Stomach (tissue), 9 donors: Measurements from ENCODE around the gene CAPRIN1. TPM values are rescaled to one million over a fixed set of nuclear protein-coding genes. Genes with fewer than 3 reads are reported as not detected.
"Not testable (repeated sequence)": the region's sequence is repeated elsewhere in the genome, so short reads cannot be mapped to it uniquely, and the experiment has no call there.

Experiments used
- DNase-seq, 2 donors: peaks; one replicate each; pipeline versions ENCODE4 v3.0.0 to v3.0.0-alpha.2; 2013 to 2019
- H3K27ac ChIP-seq, 5 donors: fragments of 200-600 bp in 4 of 5; sonication (generic) in 4 of 5; one replicate each; pipeline ENCODE4 v1.5.1; 2013 to 2019; ENCODE audit warnings: mild to moderate bottlenecking in 1 of 5, moderate library complexity in 1 of 5
- H3K27me3 ChIP-seq, 3 donors: fragments of 200-600 bp; sonication (generic); one replicate each; pipeline ENCODE4 v1.5.1; 2017 to 2019; ENCODE audit warnings: mixed run types in 1 of 3
- H3K36me3 ChIP-seq, 4 donors: fragments of 200-600 bp; sonication (generic); 1 replicate in 3 of 4; 2 replicates in 1 of 4; pipeline ENCODE4 v1.5.1; 2016 to 2019
- H3K4me1 ChIP-seq, 4 donors: fragments of 200-600 bp; sonication (generic); one replicate each; pipeline ENCODE4 v1.5.1; 2016 to 2019
- H3K4me3 ChIP-seq, 4 donors: fragments of 200-600 bp; sonication (generic) in 3 of 4; one replicate each; pipeline ENCODE4 v1.5.1; 2016 to 2019; ENCODE audit warnings: mild to moderate bottlenecking in 1 of 4
- H3K9me3 ChIP-seq, 4 donors: fragments of 200-600 bp; sonication (generic); one replicate each; pipeline ENCODE4 v1.5.1; 2016 to 2019
- EP300 ChIP-seq: sonication (generic); formaldehyde crosslinking; IDR thresholded peaks from one replicate; pipeline ENCODE4 v1.6.1; 2017; ENCODE audit warnings: antibody characterized with exemption
- POLR2A ChIP-seq, 4 donors: fragments of 450-650 bp; IDR thresholded peaks; one replicate each; pipeline ENCODE4 v1.6.1; 2016; ENCODE audit warnings: antibody characterized with exemption in 4 of 4, control low read depth in 2 of 4, mild to moderate bottlenecking in 1 of 4, moderate library complexity in 1 of 4
- POLR2AphosphoS5 ChIP-seq, 3 donors: sonication (generic); formaldehyde crosslinking; IDR thresholded peaks; one replicate each; pipeline ENCODE4 v1.6.1; 2016; ENCODE audit warnings: antibody characterized with exemption in 3 of 3
- WGBS, 5 donors: extraction: QIAGEN DNeasy Blood & Tissue Kit in 3 of 5; methylation state at CpG; one replicate each; pipeline versions ENCODE4 v1.1.5 to v1.1.7; 2013 to 2018; 5-methylcytosine and 5-hydroxymethylcytosine counted together
- intact Hi-C: fragments of 100-400 bp; cut with DNase I; formaldehyde crosslinking; loops from one replicate; pipeline ENCODE4 v1.15.1; 2023; ENCODE audit warnings: low total_unique reads
- polyA plus RNA-seq, 3 donors: library from polyadenylated mRNA; stranded (reverse); fragments of 200-250 nt; gene quantifications; one replicate each; pipeline ENCODE4 v1.2.3, GENCODE V29; 2013
- total RNA-seq, 5 donors: library from RNA; depleted of rRNA; stranded (reverse); fragments of >200 nt; gene quantifications; one replicate each; pipeline versions ENCODE4 v1.1.0 to v1.2.3, GENCODE V29; 2014 to 2016
- TF ChIP-seq, protein P1 (sequence below), 7 experiments: fragments of 450-650 bp in 4 of 7; fragments of 200-600 bp in 3 of 7; sonication (generic) in 3 of 7; IDR thresholded peaks; one replicate each; pipeline ENCODE4 v1.5.1; 2016 to 2019; ENCODE audit warnings: antibody characterized with exemption in 7 of 7, control low read depth in 2 of 7, mild to moderate bottlenecking in 1 of 7
- donor health status: healthy with polysubstance abuse.
- donor health status: Bipolar disorder and iron deficiency.
- donor health status: healthy.

CAPRIN1 gene
- total and polyA plus RNA-seq, 8 donors: 57.2 to 290 (median 101) TPM

DNA sequence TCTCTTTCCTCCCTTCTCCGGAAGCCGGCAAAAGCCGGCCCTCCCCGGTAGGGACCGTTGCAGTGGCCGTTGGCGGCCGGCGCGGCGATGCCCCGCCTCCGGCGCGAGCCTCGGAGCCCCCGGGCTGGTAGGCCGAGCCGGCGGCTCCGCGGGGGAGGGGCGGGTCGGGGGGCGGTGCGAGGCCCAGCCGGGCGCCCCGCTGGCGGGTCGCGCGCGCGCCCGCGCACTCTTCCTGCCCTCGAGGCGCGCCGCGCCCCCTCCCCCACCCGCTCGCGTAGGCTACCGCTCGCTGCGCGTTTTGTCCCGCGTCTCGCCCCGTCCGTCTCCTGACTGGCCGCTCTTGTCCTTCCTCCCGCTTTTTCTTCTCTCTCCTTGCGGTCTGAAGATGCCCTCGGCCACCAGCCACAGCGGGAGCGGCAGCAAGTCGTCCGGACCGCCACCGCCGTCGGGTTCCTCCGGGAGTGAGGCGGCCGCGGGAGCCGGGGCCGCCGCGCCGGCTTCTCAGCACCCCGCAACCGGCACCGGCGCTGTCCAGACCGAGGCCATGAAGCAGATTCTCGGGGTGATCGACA lies 591 bp downstream of the CAPRIN1 start:
- WGBS, 5 donors: 0 to 1% (median 1%) methylated on average over 40 to 82 of the region's 82 CpGs
- peaks cover 41 to 46% (median 45%) of the 10 kb centered on the region in 4 donors for H3K4me1 ChIP-seq
- peak overlapping the region; percentile 97 to 99 (median 98) for H3K27ac ChIP-seq
- H3K27me3 ChIP-seq: no peaks in the 10 kb centered on the region
- peaks cover 0 to 17% (median 8%) of the 10 kb centered on the region in 4 donors for H3K36me3 ChIP-seq
- TF ChIP-seq EP300 (no peak), POLR2AphosphoS5 (IDR thresholded peaks at IDR 0.05) (peak; percentile 58 to 83 (median 82)), POLR2A (IDR thresholded peaks at IDR 0.05) (no peak)
- TF ChIP-seq, protein P1, sequence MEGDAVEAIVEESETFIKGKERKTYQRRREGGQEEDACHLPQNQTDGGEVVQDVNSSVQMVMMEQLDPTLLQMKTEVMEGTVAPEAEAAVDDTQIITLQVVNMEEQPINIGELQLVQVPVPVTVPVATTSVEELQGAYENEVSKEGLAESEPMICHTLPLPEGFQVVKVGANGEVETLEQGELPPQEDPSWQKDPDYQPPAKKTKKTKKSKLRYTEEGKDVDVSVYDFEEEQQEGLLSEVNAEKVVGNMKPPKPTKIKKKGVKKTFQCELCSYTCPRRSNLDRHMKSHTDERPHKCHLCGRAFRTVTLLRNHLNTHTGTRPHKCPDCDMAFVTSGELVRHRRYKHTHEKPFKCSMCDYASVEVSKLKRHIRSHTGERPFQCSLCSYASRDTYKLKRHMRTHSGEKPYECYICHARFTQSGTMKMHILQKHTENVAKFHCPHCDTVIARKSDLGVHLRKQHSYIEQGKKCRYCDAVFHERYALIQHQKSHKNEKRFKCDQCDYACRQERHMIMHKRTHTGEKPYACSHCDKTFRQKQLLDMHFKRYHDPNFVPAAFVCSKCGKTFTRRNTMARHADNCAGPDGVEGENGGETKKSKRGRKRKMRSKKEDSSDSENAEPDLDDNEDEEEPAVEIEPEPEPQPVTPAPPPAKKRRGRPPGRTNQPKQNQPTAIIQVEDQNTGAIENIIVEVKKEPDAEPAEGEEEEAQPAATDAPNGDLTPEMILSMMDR (IDR thresholded peaks at IDR 0.05): no peak
- no peaks in the 10 kb centered on the region for H3K9me3 ChIP-seq
- H3K4me3 ChIP-seq: peak overlapping the region; percentile 75 to 98 (median 94)
- peak; percentile 93 to 97 for DNase-seq
- intact Hi-C loops: no loop called here

DNA sequence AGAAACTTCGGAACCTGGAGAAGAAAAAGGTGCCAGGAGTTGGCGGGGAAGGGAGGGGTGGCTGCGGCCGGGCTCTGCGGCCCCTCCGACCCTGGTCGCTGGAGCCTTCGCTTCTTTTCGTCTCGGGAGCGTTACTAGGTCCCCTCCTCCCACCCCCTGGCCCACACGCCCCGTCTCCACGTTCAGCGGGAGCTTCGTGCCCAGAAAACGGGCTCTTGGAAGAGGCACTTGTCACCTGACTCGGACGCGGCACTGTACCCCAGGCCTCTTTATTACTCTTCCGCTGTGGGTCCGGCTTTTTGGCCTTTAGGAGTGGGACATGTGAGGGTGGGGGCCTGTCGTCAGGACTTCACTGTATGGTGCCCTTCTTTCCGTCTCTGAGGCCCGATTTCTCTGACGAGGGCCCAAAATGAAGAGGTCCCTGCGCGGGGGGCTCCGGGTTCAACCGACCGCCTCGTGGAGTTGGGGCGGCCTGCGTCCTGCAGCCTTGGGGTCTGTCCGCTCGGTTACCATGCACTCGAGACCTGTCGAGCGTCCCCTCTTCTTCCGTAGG lies 1.2 kb downstream of the CAPRIN1 start:
- Histone ChIP-seq H3K36me3 (peaks cover 0 to 17% (median 8%) of the 10 kb centered on the region in 4 donors), H3K4me3 (peak overlapping the region; percentile 75 to 98 (median 94)), H3K27ac (peak overlapping the region; percentile 97 to 99 (median 98)), H3K27me3 (no peaks in the 10 kb centered on the region), H3K9me3 (no peaks in the 10 kb centered on the region), H3K4me1 (peaks cover 44 to 52% (median 50%) of the 10 kb centered on the region in 4 donors)
- intact Hi-C loops: no loop called here
- peak; percentile 29 to 47 for DNase-seq
- no peak for TF ChIP-seq POLR2AphosphoS5 (IDR thresholded peaks at IDR 0.05)
- TF ChIP-seq EP300: no peak
- TF ChIP-seq, protein P1 (IDR thresholded peaks at IDR 0.05): no peak
- no peak for TF ChIP-seq POLR2A (IDR thresholded peaks at IDR 0.05)
- WGBS, 5 donors: 0 to 1% (median 0%) methylated on average over 30 to 40 of the region's 40 CpGs

DNA sequence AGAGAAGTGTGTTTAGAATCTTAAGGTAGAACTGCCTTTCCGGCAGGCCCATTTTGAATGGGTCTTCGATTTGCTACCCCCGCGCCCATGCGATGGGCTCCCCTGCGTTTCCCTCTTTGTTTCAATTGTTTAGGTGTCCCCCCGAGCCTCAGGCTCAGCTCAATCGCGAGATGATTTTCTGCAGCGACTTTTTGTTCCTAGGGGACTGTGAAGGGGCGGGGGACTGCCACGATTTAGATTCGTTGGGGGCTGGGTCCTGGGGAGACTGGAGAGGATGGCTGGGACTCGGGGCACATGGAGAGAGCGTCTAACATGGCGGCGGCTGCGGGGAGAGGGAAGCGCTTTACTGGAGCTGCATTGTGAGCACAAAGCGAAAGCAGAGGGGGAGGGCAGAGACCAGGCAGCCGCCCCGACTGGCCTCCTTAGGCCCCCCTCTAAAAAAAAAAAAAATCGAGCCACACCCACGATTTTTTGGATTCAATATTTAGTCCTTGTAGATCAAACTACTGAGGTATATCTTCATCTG lies 1.7 kb downstream of the CAPRIN1 start:
- Histone ChIP-seq H3K36me3 (peaks cover 0 to 20% (median 8%) of the 10 kb centered on the region in 4 donors), H3K9me3 (no peaks in the 10 kb centered on the region), H3K27ac (peak overlapping the region; percentile 97 to 99 (median 98)), H3K27me3 (no peaks in the 10 kb centered on the region), H3K4me1 (peaks cover 50 to 57% (median 54%) of the 10 kb centered on the region in 4 donors), H3K4me3 (peak overlapping the region; percentile 75 to 98 (median 94))
- 0 to 1% (median 1%) methylated on average over 24 of the region's 24 CpGs for WGBS, 5 donors
- intact Hi-C loops: no loop called here
- no peak for TF ChIP-seq POLR2A (IDR thresholded peaks at IDR 0.05)
- peak in 2 of 3 donors; percentile 47 to 60 for TF ChIP-seq POLR2AphosphoS5 (IDR thresholded peaks at IDR 0.05)
- DNase-seq: peak; percentile 77 to 94

DNA sequence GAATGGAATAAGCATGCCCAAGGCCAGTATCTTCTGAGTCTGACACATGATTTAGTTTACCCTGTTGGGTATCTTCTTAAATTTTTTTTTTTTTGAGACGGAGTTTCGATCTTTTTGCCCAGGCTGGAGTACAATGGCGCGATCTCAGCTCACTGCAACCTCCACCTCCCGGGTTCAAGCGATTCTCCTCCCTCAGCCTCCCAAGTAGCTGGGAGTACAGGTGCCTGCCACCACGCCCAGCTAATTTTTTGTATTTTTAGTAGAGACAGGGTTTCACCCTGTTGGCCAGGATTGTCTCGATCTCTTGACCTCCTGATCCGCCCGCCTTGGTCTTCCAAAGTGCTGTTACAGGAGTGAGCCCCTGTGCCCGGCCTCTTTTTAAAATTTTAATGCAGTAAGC lies 2.8 kb downstream of the CAPRIN1 start:
- peaks cover 53 to 68% (median 61%) of the 10 kb centered on the region in 4 donors for H3K4me1 ChIP-seq
- DNase-seq, H3K9me3 ChIP-seq, intact Hi-C loops, H3K27me3 ChIP-seq: not testable (repeated sequence)
- H3K4me3 ChIP-seq: peak overlapping the region in 3 of 4 donors; percentile 75 to 98 (median 91)
- H3K36me3 ChIP-seq: peaks cover 0 to 24% (median 10%) of the 10 kb centered on the region in 4 donors
- WGBS, 5 donors: 72 to 80% (median 77%) methylated on average over 11 of the region's 11 CpGs
- peak overlapping the region in 4 of 5 donors; percentile 97 to 99 (median 98) for H3K27ac ChIP-seq

DNA sequence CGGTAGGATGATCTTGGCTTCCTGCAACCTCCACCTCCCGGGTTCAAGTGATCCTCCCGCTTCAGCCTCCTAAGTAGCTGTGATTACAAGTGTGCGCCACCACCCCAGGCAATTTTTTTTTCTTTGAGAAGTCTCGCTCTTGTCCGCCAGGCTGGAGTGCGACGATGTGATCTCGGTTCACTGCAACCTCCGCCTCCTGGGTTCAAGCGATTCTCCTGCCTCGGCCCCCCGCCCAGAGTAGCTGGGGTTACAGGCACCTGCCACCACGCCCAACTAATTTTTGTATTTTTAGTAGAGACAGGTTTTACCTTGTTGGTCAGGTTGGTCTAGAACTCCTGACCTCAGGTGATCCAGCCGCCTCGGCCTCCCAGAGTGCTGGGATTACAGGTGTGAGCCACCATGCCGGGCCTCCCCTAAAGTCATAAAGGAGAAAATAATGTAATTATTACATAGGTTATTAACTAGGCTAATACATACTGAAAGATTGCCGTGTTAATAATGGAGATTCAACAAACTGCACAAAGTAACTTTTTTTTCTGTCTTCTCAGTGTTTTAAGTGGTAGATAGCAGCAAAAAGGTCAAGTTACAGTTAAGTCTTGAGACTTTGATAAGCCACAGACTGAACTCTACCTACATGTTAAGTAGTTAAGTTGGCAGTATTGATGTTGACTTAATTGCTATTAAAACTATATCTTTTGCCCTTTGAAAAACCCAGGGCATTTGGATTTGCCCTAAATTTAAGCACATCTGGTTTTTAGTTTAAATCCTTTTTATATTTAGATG lies 3.9 kb downstream of the CAPRIN1 start:
- no peak for TF ChIP-seq EP300
- TF ChIP-seq POLR2A (IDR thresholded peaks at IDR 0.05): no peak
- TF ChIP-seq, protein P1 (IDR thresholded peaks at IDR 0.05): no peak
- no peak for TF ChIP-seq POLR2AphosphoS5 (IDR thresholded peaks at IDR 0.05)
- peak overlapping the region in 3 of 5 donors; percentile 97 to 99 (median 98) for H3K27ac ChIP-seq
- 80 to 90% (median 83%) methylated on average over 18 of the region's 18 CpGs for WGBS, 5 donors
- H3K9me3 ChIP-seq: no peaks in the 10 kb centered on the region
- H3K27me3 ChIP-seq: no peaks in the 10 kb centered on the region
- peak overlapping the region in 2 of 4 donors; percentile 14 to 98 for H3K4me3 ChIP-seq
- DNase-seq: no peak
- peaks cover 0 to 31% (median 11%) of the 10 kb centered on the region in 4 donors for H3K36me3 ChIP-seq
- intact Hi-C loops: no loop called here
- H3K4me1 ChIP-seq: peaks cover 51 to 74% (median 61%) of the 10 kb centered on the region in 4 donors
